ENCODE data around the gene BYSL. TPM values are rescaled to one million over a fixed set of nuclear protein-coding genes. Genes with fewer than 3 reads are reported as not detected.

Gene BYSL
- total RNA-seq, 6 donors from 2014 or later: 5.6 to 20.9 (median 12.5) TPM

- ATAC-seq (ENCODE audit: low FRiP score in 2 of 2) (no peak), DNase-seq (peak in 1 of 2 donors; percentile 20)
- Histone ChIP-seq H3K36me3 (no peaks in the 10 kb centered on the region), H3K4me3 (no peak overlapping the region), H3K27me3 (no peaks in the 10 kb centered on the region), H3K27ac (peak overlapping the region; percentile 48 to 65 (median 64)), H3K4me1 (peaks cover 31 to 63% (median 39%) of the 10 kb centered on the region in 4 donors), H3K9me3 (no peaks in the 10 kb centered on the region)
- WGBS, 2 donors: 32 to 50% methylated on average over 4 of the region's 4 CpGs
- TF ChIP-seq POLR2AphosphoS5 (IDR thresholded peaks at IDR 0.05) (no peak), CTCF (IDR thresholded peaks at IDR 0.05) (no peak), EP300 (IDR thresholded peaks at IDR 0.05) (no peak), POLR2A (IDR thresholded peaks at IDR 0.05) (no peak)
These were observed 45.6 kb downstream of the BYSL start for GRCh38 chr6:41966961-41967311.

DNA sequence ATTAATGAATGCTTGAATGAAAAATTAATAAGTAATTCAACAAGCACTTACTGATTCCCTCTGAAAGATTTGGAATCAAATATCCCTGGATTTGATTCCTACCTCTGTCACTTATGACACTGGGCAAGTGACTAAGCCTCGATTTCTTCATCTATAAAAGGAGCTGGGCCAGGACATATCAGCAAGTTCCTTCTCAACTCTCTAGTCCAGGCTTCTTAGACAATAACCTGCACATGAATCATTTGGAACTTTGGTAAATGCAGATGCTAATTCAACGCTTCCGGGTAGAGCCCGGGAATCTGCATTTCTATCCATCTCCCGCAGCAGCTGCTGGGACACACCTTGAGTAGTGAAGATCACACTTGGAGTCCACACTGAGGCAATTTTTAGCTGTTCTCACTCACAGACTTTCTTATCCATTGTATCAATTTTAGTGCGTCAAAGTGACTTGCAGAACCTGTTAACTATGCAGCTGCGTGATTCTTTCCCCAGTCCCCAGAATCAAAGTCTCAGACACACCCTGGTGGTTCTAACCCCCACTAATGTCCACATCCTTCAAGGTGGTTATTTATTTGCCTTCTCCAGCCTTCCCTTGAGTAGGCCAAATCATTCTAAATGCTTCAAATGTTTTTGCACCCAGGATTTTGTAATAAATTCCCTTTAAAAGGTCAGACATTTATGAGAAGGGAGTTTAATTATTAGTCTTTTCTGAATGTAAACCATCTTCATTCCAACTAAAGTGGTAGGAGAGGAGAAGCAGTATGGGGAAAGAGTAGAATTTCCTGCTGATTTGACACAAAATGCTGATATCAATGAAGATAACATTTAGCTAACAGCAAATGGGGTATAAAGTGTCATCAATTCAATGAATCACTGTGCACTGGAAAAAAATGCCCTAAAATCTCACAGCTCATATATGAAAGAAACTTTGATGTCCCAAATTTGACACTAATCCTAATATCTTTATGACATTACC, 46.3 kb downstream of the BYSL start:
- H3K27ac ChIP-seq: peak overlapping the region; percentile 48 to 65 (median 64)
- no peak overlapping the region for H3K4me3 ChIP-seq
- peak; percentile 14 to 84 for ATAC-seq (ENCODE audit: low FRiP score in 2 of 2)
- no peaks in the 10 kb centered on the region for H3K9me3 ChIP-seq
- no peaks in the 10 kb centered on the region for H3K36me3 ChIP-seq
- peak in 1 of 2 donors; percentile 41 for DNase-seq
- 63 to 73% methylated on average over 7 of the region's 7 CpGs for WGBS, 2 donors
- H3K4me1 ChIP-seq: peaks cover 31 to 59% (median 39%) of the 10 kb centered on the region in 4 donors
- no peaks in the 10 kb centered on the region for H3K27me3 ChIP-seq
- no peak for TF ChIP-seq POLR2A (IDR thresholded peaks at IDR 0.05)
- no peak for TF ChIP-seq POLR2AphosphoS5 (IDR thresholded peaks at IDR 0.05)
- no peak for TF ChIP-seq CTCF (IDR thresholded peaks at IDR 0.05)
- TF ChIP-seq EP300 (IDR thresholded peaks at IDR 0.05): no peak

- H3K4me3 ChIP-seq: no peak overlapping the region
- no peaks in the 10 kb centered on the region for H3K36me3 ChIP-seq
- H3K27me3 ChIP-seq: no peaks in the 10 kb centered on the region
- peaks cover 31 to 60% (median 40%) of the 10 kb centered on the region in 4 donors for H3K4me1 ChIP-seq
- DNase-seq (peak in 1 of 2 donors; percentile 46), ATAC-seq (ENCODE audit: low FRiP score in 2 of 2) (peak in 1 of 2 donors; percentile 89)
- TF ChIP-seq POLR2AphosphoS5 (IDR thresholded peaks at IDR 0.05): peak in 1 of 2 donors; percentile 27
- no peak for TF ChIP-seq POLR2A (IDR thresholded peaks at IDR 0.05)
- peak in 1 of 4 donors; percentile 11 for TF ChIP-seq EP300 (IDR thresholded peaks at IDR 0.05)
- 25 to 42% methylated on average over 4 of the region's 4 CpGs for WGBS, 2 donors
- H3K27ac ChIP-seq: peak overlapping the region in 2 of 4 donors; percentile 8 to 17
- no peaks in the 10 kb centered on the region for H3K9me3 ChIP-seq
These were observed 49.1 kb downstream of the BYSL start for GRCh38 chr6:41970436-41970846.

DNA sequence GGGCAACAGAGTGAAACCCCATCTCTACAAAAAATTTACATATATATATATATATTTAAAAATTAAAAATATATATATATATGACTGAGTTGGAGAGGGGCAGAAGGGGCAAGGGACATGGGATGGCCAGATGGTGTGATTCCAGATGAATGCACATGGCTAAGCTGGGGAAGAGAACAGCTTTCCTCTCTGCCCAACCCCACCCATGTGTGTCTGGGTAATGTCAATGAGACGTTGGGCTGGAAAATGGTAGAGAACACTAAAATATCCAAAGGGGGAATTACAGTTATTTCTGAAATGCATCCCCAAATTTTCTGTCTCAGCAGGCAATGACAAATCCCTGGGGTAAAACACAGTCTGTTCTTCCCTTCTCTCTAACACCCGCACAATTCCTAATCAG, 51.5 kb downstream of the BYSL start:
- ATAC-seq (ENCODE audit: low FRiP score in 2 of 2) (no peak), DNase-seq (no peak)
- no peaks in the 10 kb centered on the region for H3K36me3 ChIP-seq
- H3K4me3 ChIP-seq: no peak overlapping the region
- no peaks in the 10 kb centered on the region for H3K27me3 ChIP-seq
- H3K9me3 ChIP-seq: no peaks in the 10 kb centered on the region
- WGBS, 2 donors: 66 to 77% methylated on average over 2 of the region's 2 CpGs
- H3K27ac ChIP-seq: no peak overlapping the region
- TF ChIP-seq POLR2AphosphoS5 (IDR thresholded peaks at IDR 0.05) (no peak), POLR2A (IDR thresholded peaks at IDR 0.05) (no peak), EP300 (IDR thresholded peaks at IDR 0.05) (no peak), CTCF (IDR thresholded peaks at IDR 0.05) (no peak)
- H3K4me1 ChIP-seq: peaks cover 21 to 44% (median 24%) of the 10 kb centered on the region in 4 donors

DNA sequence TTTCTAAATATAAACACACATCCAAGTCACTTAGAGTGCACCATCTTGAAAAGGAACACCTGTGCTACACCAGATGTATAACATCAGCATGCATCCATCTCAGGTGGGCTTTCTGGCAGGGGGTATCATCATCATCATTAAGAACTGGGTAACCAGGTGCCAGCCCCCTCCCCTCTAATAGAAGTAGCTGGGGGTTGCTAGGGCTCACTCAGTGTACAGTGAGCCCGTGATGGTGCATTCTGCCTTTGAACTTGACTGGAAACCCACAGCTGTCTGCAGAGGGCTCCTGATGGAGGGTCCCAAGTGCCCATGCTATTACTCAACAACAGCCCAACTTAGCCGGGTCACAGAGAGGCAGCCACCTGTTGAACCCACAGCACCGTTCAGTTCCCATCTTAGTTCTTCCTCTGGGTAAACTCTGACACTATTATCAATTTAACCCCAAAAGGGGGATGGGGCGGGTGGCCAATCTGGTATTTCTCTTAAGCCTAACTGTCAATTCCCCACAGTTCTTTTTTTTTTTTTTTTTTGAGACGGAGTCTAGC, 53.1 kb downstream of the BYSL start:
- Histone ChIP-seq H3K4me3 (no peak overlapping the region), H3K36me3 (no peaks in the 10 kb centered on the region), H3K27me3 (no peaks in the 10 kb centered on the region), H3K9me3 (no peaks in the 10 kb centered on the region), H3K27ac (no peak overlapping the region), H3K4me1 (peaks cover 17 to 31% (median 20%) of the 10 kb centered on the region in 4 donors)
- TF ChIP-seq POLR2AphosphoS5 (IDR thresholded peaks at IDR 0.05) (no peak), CTCF (IDR thresholded peaks at IDR 0.05) (no peak), EP300 (IDR thresholded peaks at IDR 0.05) (no peak), POLR2A (IDR thresholded peaks at IDR 0.05) (no peak)
- 85 to 92% methylated on average over 5 of the region's 5 CpGs for WGBS, 2 donors
- ATAC-seq (ENCODE audit: low FRiP score in 2 of 2) (no peak), DNase-seq (peak in 1 of 2 donors; percentile 2)
